MM.1S (cell line): ENCODE results near the gene SLA2.

Source experiments
- EZH2 ChIP-seq: fragments of 300-600 bp; sonication (generic); optimal IDR thresholded peaks from 2 replicates; pipeline ENCODE3; 2017; ENCODE audit warnings: low read depth, mild to moderate bottlenecking, antibody characterized with exemption, low read length, mixed read lengths
- EZH2phosphoT487 ChIP-seq: fragments of 300-600 bp; sonication (generic); IDR thresholded peaks from 2 replicates; pipeline ENCODE4 v1.6.1; 2018; ENCODE audit warnings: antibody characterized with exemption, low read length
- TF ChIP-seq, protein P1 (sequence below): fragments of 300-600 bp; sonication (generic); IDR thresholded peaks from 2 replicates; pipeline ENCODE4 v1.5.1; 2016; ENCODE audit warnings: antibody characterized with exemption, low read length, mixed read lengths

DNA sequence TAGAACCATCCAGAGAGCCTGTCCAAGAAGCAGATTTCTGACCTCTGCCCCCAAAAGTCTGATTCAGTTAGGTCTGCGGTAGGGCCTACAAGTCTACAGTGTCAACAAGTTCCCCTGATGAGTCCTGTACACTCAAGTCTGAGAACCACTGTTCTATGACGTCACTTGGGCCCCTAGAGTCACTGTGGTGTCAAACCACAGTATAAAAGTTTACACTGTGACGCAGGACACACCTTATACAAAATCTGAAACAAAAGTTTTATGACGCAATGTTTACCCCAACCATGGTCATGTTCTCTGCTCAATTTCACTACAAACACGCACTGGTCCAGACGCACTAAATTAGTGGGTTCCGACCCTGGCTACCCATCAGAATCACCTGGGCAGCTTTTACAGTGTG lies 17.9 kb downstream of the SLA2 start:
- TF ChIP-seq, protein P1, sequence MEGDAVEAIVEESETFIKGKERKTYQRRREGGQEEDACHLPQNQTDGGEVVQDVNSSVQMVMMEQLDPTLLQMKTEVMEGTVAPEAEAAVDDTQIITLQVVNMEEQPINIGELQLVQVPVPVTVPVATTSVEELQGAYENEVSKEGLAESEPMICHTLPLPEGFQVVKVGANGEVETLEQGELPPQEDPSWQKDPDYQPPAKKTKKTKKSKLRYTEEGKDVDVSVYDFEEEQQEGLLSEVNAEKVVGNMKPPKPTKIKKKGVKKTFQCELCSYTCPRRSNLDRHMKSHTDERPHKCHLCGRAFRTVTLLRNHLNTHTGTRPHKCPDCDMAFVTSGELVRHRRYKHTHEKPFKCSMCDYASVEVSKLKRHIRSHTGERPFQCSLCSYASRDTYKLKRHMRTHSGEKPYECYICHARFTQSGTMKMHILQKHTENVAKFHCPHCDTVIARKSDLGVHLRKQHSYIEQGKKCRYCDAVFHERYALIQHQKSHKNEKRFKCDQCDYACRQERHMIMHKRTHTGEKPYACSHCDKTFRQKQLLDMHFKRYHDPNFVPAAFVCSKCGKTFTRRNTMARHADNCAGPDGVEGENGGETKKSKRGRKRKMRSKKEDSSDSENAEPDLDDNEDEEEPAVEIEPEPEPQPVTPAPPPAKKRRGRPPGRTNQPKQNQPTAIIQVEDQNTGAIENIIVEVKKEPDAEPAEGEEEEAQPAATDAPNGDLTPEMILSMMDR, result no peak
- TF ChIP-seq EZH2 (no peak), EZH2phosphoT487 (no peak)
